Adrenal gland (tissue), 5 donors: ENCODE data around the gene HINFP.
A peak's percentile ranks its signal among the peaks of the same experiment; 100 is the strongest.

ENCODE experiments used
- CTCF ChIP-seq, 6 experiments: fragments of 450-650 bp in 4 of 6; fragments of 200-600 bp in 2 of 6; sonication (generic) in 1 of 6; IDR thresholded peaks; 1 replicate in 5 of 6; 2 replicates in 1 of 6; pipeline versions ENCODE4 v1.5.1 to v1.8.0; 2016 to 2021; ENCODE audit warnings: antibody characterized with exemption in 6 of 6, mild to moderate bottlenecking in 2 of 6, moderate library complexity in 1 of 6
- POLR2A ChIP-seq, 2 donors: fragments of 450-650 bp; IDR thresholded peaks; one replicate each; pipeline ENCODE4 v1.6.1; 2017; ENCODE audit warnings: antibody characterized with exemption in 2 of 2, mild to moderate bottlenecking in 2 of 2, moderate library complexity in 1 of 2
- donor health status: DM: no; HTN: no; CAD: no.

DNA sequence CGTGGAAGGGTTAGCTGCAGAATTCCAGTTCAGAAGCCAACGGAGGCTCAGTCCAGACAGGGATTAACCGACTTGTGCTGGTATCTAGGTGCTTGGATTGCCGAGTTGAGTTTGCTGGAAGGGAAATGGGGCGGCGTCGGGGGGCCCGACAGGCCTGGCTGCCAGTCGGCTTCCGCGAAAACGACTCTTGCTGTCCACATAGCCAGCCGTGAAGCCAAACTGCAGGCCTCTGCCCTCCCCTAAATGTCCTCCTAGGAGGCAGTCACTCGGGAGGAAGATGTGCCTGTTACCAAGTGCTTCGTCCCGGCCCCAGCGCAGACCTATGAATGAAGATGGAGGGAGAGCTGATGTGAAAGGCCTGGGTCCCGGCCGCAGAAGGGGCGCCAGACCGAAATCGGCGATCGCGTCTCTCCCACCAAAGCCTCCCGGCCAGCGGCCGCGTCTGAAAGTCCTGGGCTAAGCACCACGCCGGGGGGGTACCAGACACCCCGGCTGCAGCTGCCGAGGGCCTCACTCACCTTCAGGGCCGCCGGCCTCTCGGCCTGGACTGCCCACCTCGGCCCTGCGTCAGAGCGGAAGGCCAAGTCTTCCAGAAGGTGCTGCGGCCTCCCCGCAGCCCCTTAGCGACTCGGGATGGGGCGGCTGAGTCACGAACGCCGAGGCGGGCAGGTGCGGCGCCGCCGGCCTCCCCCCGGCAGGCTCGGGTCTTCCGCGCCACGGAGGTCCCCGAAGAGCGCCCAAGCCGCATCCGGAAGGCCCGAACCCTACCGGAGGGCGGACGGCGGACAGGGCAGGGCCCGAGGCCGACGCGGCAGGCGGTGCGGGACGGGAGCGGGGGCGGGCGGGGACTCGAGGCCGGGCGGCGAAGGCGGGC, 27.2 kb upstream of the HINFP start:
- peak in 1 of 2 donors; percentile 13 for TF ChIP-seq POLR2A (IDR thresholded peaks at IDR 0.05)
- no peak for TF ChIP-seq CTCF (IDR thresholded peaks at IDR 0.05)
